DMS114 treated with DMSO at 0.1 percent for 48 hours (cell line): Measurements from ENCODE around the gene H3-3A.

Source experiments
- DNase-seq: peaks from one replicate; lab custom pipeline; 2025; ENCODE audit not compliant: unreplicated experiment; lab: John Stamatoyannopoulos, UW

The H3-3A gene

GRCh38 chr1:226062558-226063223 is at the start of gene H3-3A:
TSS of gene H3-3A (plus strand) at chr1:226062716. CDS start at chr1:226064352, 1,636 bp downstream.
- DNase-seq = peak; percentile 87

GRCh38 chr1:226017070-226017469 is 45.4 kb upstream of the H3-3A start:
- no peak for DNase-seq

- no peak for DNase-seq
Observed at GRCh38 chr1:226019572-226019971, 42.9 kb upstream of the H3-3A start.

GRCh38 chr1:226021401-226021800 is 41.1 kb upstream of the H3-3A start:
- no peak for DNase-seq

- DNase-seq = no peak
Observed at GRCh38 chr1:226021801-226022200, 40.7 kb upstream of the H3-3A start.

- DNase-seq = no peak
Observed at GRCh38 chr1:226023735-226024134, 38.8 kb upstream of the H3-3A start.

- no peak for DNase-seq
Observed at GRCh38 chr1:226026833-226027232, 35.7 kb upstream of the H3-3A start.

GRCh38 chr1:226027538-226028217 is 34.8 kb upstream of the H3-3A start:
- no peak for DNase-seq

- DNase-seq = no peak
Observed at GRCh38 chr1:226029093-226029496, 33.4 kb upstream of the H3-3A start.

- no peak for DNase-seq
Observed at GRCh38 chr1:226029568-226030225, 32.8 kb upstream of the H3-3A start.

- DNase-seq = no peak
Observed at GRCh38 chr1:226033582-226033981, 28.9 kb upstream of the H3-3A start.

GRCh38 chr1:226033991-226034390 is 28.5 kb upstream of the H3-3A start:
- DNase-seq = no peak

- DNase-seq = no peak
Observed at GRCh38 chr1:226034482-226034881, 28.0 kb upstream of the H3-3A start.

- DNase-seq = no peak
Observed at GRCh38 chr1:226035915-226036314, 26.6 kb upstream of the H3-3A start.

- no peak for DNase-seq
Observed at GRCh38 chr1:226038661-226039060, 23.9 kb upstream of the H3-3A start.

- no peak for DNase-seq
Observed at GRCh38 chr1:226041419-226041818, 21.1 kb upstream of the H3-3A start.

GRCh38 chr1:226044514-226045101 is 17.9 kb upstream of the H3-3A start:
- DNase-seq = no peak

GRCh38 chr1:226046240-226046639 is 16.3 kb upstream of the H3-3A start:
- no peak for DNase-seq

GRCh38 chr1:226047495-226047894 is 15.0 kb upstream of the H3-3A start:
- no peak for DNase-seq

GRCh38 chr1:226048886-226049285 is 13.6 kb upstream of the H3-3A start:
- DNase-seq = no peak

GRCh38 chr1:226050133-226050532 is 12.4 kb upstream of the H3-3A start:
- DNase-seq = no peak

- DNase-seq = no peak
Observed at GRCh38 chr1:226051365-226051764, 11.2 kb upstream of the H3-3A start.
